IMR-90 (cell line): ENCODE data around the gene KIFC3. TPM values are rescaled to one million over a fixed set of nuclear protein-coding genes. Genes with fewer than 3 reads are reported as not detected.
"Not testable (repeated sequence)": the region's sequence is repeated elsewhere in the genome, so short reads cannot be mapped to it uniquely, and the experiment has no call there.

ENCODE experiments used
- ATAC-seq: fragments of 200-7000 bp; cut with Tn5 transposase; 2 replicates; pipeline ENCODE4 v1.9.1; 2020; ENCODE audit warnings: low read depth, mild to moderate bottlenecking, moderate library complexity
- BruUV-seq: library from RNA; stranded (reverse); fragments of 400-500 nt; replicated peaks from 2 replicates; lab custom pipeline; 2021; lab: Mats Ljungman, UMichigan
- CTCF ChIA-PET: fragments of 300-600 bp; formaldehyde crosslinking; extraction: SDS; loops from one replicate; lab custom pipeline; 2021; ENCODE audit warnings: antibody characterized with exemption; lab: Yijun Ruan, JAX
- POLR2A ChIA-PET: fragments of 300-600 bp; sonication (Branson Sonifier 250); formaldehyde crosslinking; loops from one replicate; lab custom pipeline; 2022; ENCODE audit warnings: antibody characterized with exemption; ENCODE audit not compliant: unreplicated experiment; lab: Charles Lee
- DNase-seq: peaks from one replicate; pipeline ENCODE4 v3.0.0; 2013
- H2AFZ ChIP-seq: replicated peaks from 2 replicates; pipeline ENCODE3; 2013; ENCODE audit warnings: low read length, mild to moderate bottlenecking; ENCODE audit not compliant: poor library complexity
- H2AK5ac ChIP-seq: 2 replicates; pipeline ENCODE4 v1.6.1; 2013; ENCODE audit warnings: low read depth, low read length, inconsistent platforms
- H2AK9ac ChIP-seq: replicated peaks from 2 replicates; pipeline ENCODE3; 2013; ENCODE audit warnings: mild to moderate bottlenecking, low read depth, low read length, moderate library complexity; ENCODE audit not compliant: poor library complexity
- H2BK120ac ChIP-seq: 2 replicates; pipeline ENCODE4 v1.6.1; 2013; ENCODE audit warnings: low read depth, low read length, inconsistent platforms
- H2BK15ac ChIP-seq: 3 replicates; pipeline ENCODE4 v1.6.1; 2013; ENCODE audit warnings: low read depth, low read length, inconsistent platforms
- H2BK20ac ChIP-seq: 2 replicates; pipeline ENCODE4 v1.6.1; 2013; ENCODE audit warnings: low read depth, mild to moderate bottlenecking, inconsistent platforms, low read length, moderate library complexity
- H2BK5ac ChIP-seq: 2 replicates; pipeline ENCODE4 v1.6.1; 2013; ENCODE audit warnings: mild to moderate bottlenecking, low read depth, low read length, inconsistent platforms; ENCODE audit not compliant: poor library complexity, severe bottlenecking
- H3K14ac ChIP-seq: replicated peaks from 2 replicates; pipeline ENCODE4 v1.6.1; 2013; ENCODE audit warnings: low read depth, low read length, inconsistent platforms
- H3K18ac ChIP-seq: 2 replicates; pipeline ENCODE4 v1.6.1; 2013; ENCODE audit warnings: low read depth, low read length, control low read depth
- H3K23ac ChIP-seq: 2 replicates; pipeline ENCODE4 v1.6.1; 2013; ENCODE audit warnings: low read depth, low read length, inconsistent platforms
- H3K27ac ChIP-seq: 2 replicates; pipeline ENCODE4 v1.5.1; 2013; ENCODE audit warnings: mild to moderate bottlenecking, control low read depth, low read length; ENCODE audit not compliant: insufficient read depth
- H3K27me3 ChIP-seq: 2 replicates; pipeline ENCODE4 v1.6.1; 2013; ENCODE audit warnings: low read length; ENCODE audit not compliant: control insufficient read depth, insufficient read depth
- H3K36me3 ChIP-seq: 2 replicates; pipeline ENCODE4 v1.6.1; 2013; ENCODE audit warnings: low read length, mixed read lengths; ENCODE audit not compliant: control insufficient read depth, insufficient read depth
- H3K4ac ChIP-seq: 2 replicates; pipeline ENCODE4 v1.6.1; 2013; ENCODE audit warnings: low read depth, low read length, inconsistent platforms
- H3K4me1 ChIP-seq: 2 replicates; pipeline ENCODE4 v1.6.1; 2013; ENCODE audit warnings: low read length, mixed read lengths; ENCODE audit not compliant: control insufficient read depth, insufficient read depth
- H3K4me2 ChIP-seq: 2 replicates; pipeline ENCODE4 v1.6.1; 2013; ENCODE audit warnings: low read depth, mild to moderate bottlenecking, control low read depth, low read length, moderate library complexity
- H3K4me3 ChIP-seq: 2 replicates; pipeline ENCODE4 v1.5.1; 2013; ENCODE audit warnings: low read depth, mild to moderate bottlenecking, control low read depth, low read length, moderate library complexity; ENCODE audit not compliant: insufficient read depth
- H3K56ac ChIP-seq: 2 replicates; pipeline ENCODE4 v1.6.1; 2013; ENCODE audit warnings: low read length, inconsistent platforms; ENCODE audit not compliant: insufficient read depth; ENCODE audit errors: extremely low read depth
- H3K79me1 ChIP-seq, 2 experiments: 2 replicates each; pipeline ENCODE4 v1.6.1; 2013; ENCODE audit warnings: low read length in 2 of 2, inconsistent platforms in 1 of 2, low read depth in 1 of 2
- H3K9ac ChIP-seq: 2 replicates; pipeline ENCODE4 v1.6.1; 2013; ENCODE audit warnings: low read depth, low read length, control low read depth
- H3K9me1 ChIP-seq: 2 replicates; pipeline ENCODE4 v1.6.1; 2013; ENCODE audit warnings: low read length, inconsistent platforms; ENCODE audit not compliant: insufficient read depth
- H3K9me3 ChIP-seq: 2 replicates; pipeline ENCODE4 v1.6.1; 2013; ENCODE audit warnings: low read length; ENCODE audit not compliant: control insufficient read depth, insufficient read depth
- H4K20me1 ChIP-seq: 2 replicates; pipeline ENCODE4 v1.6.1; 2013; ENCODE audit warnings: low read length, inconsistent platforms; ENCODE audit not compliant: insufficient read depth
- H4K5ac ChIP-seq: 2 replicates; pipeline ENCODE4 v1.6.1; 2013; ENCODE audit warnings: mild to moderate bottlenecking, low read depth, low read length, control low read depth
- H4K8ac ChIP-seq, 2 experiments: 2 replicates each; pipeline ENCODE4 v1.6.1; 2013; ENCODE audit warnings: low read depth in 2 of 2, low read length in 2 of 2, control low read depth in 1 of 2, inconsistent platforms in 1 of 2
- H4K91ac ChIP-seq: 2 replicates; pipeline ENCODE4 v1.6.1; 2013; ENCODE audit warnings: low read depth, low read length, inconsistent platforms; ENCODE audit not compliant: insufficient read depth
- WGBS, 2 experiments: methylation state at CpG; one replicate each; pipeline versions ENCODE4 v1.1.5 to v1.1.7; 2013; ENCODE audit warnings: missing lambda C conversion rate in 2 of 2; ENCODE audit not compliant: insufficient read length in 1 of 2; ENCODE audit errors: extremely low coverage in 2 of 2; 5-methylcytosine and 5-hydroxymethylcytosine counted together
- dilution Hi-C: fragments of 300-500 bp; cut with HindIII; formaldehyde crosslinking; loops from one replicate; pipeline ENCODE4 v1.14.3; 2018; ENCODE audit warnings: low sequenced_read_pairs; ENCODE audit not compliant: unreplicated experiment
- in situ Hi-C: fragments of 300-500 bp; cut with MboI; formaldehyde crosslinking; loops from 3 replicates; pipeline ENCODE4 v1.14.3; 2019; ENCODE audit warnings: low sequenced_read_pairs, inconsistent platforms, mixed read lengths
- intact Hi-C: fragments of 100-400 bp; cut with micrococcal nuclease; formaldehyde crosslinking; loops from 2 replicates; pipeline ENCODE4 v1.10.0; 2022
- polyA plus RNA-seq, 3 experiments: library from polyadenylated mRNA; depleted of rRNA; stranded (reverse); fragments of >200 nt; gene quantifications; 2 replicates each; pipeline ENCODE4 v1.2.3, GENCODE V29; 2012; ENCODE audit warnings: low replicate concordance in 1 of 3
- total RNA-seq: library from RNA; depleted of rRNA; stranded (reverse); fragments of >200 nt; gene quantifications from 2 replicates; pipeline ENCODE4 v1.2.3, GENCODE V29; 2012
- TF ChIP-seq, protein P1 (sequence below): fragments of 150-350 bp; IDR thresholded peaks from 2 replicates; pipeline ENCODE4 v1.6.1; 2016; ENCODE audit warnings: low read depth, mild to moderate bottlenecking, low read length, moderate library complexity, borderline replicate concordance

Gene KIFC3
- total and polyA plus RNA-seq, 2 of the 4 experiments (the other 2 are of a cell fraction) = 48.6 to 62.5 TPM

DNA sequence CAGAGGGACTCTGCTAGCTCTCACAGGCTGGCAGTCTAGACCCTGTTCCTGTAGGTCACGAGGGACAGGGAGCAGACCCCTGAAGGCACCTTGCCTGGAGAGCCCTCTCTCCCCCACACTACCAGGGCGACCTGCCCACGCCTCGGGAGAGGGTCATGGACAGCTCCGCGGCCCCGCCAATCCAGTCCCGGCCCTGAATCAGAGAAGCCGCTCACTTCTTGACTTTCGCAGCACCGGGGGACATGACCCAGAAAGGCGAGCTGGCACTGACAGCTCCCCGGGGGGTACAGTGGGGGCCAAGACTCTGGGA is 5.1 kb downstream of the KIFC3 start:
- Histone ChIP-seq H2BK5ac (no peak overlapping the region), H3K36me3 (peaks cover 32% of the 10 kb centered on the region), H3K9me3 (no peaks in the 10 kb centered on the region), H4K8ac (no peak overlapping the region), H2BK120ac (no peak overlapping the region), H3K14ac (no peak overlapping the region), H3K56ac (no peak overlapping the region), H3K4ac (no peak overlapping the region), H2AK9ac (no peak overlapping the region), H4K91ac (no peak overlapping the region), H4K20me1 (peaks cover 36% of the 10 kb centered on the region), H3K27ac (no peak overlapping the region), H3K4me2 (no peak overlapping the region), H4K5ac (no peak overlapping the region), H2BK15ac (no peak overlapping the region), H3K23ac (no peak overlapping the region), H3K9ac (no peak overlapping the region), H3K9me1 (peaks cover 23% of the 10 kb centered on the region), H2AFZ (no peak overlapping the region), H3K4me1 (peaks cover 17% of the 10 kb centered on the region), H2AK5ac (no peak overlapping the region), H3K79me1 (peaks cover 10 to 77% of the 10 kb centered on the region in 2 experiments), H2BK20ac (no peak overlapping the region), H3K4me3 (no peak overlapping the region), H3K27me3 (no peaks in the 10 kb centered on the region), H3K18ac (no peak overlapping the region)
- ChIA-PET POLR2A (no interaction called here), CTCF (interaction anchor here (0.6 kb wide), 1 partner anchor 926 kb away, joined by 3 read pairs; no protein-coding TSS in a partner anchor)
- no TSS peak for BruUV-seq
- WGBS, 2 experiments = 97% methylated on average over 11 of the region's 13 CpGs; no CpG with 5 or more reads in 1 of the 2 experiments
- intact Hi-C loops = no loop called here
- DNase-seq = no peak
- dilution Hi-C loops = no loop called here
- in situ Hi-C loops = no loop called here
- no peak for ATAC-seq
- TF ChIP-seq, protein P1, sequence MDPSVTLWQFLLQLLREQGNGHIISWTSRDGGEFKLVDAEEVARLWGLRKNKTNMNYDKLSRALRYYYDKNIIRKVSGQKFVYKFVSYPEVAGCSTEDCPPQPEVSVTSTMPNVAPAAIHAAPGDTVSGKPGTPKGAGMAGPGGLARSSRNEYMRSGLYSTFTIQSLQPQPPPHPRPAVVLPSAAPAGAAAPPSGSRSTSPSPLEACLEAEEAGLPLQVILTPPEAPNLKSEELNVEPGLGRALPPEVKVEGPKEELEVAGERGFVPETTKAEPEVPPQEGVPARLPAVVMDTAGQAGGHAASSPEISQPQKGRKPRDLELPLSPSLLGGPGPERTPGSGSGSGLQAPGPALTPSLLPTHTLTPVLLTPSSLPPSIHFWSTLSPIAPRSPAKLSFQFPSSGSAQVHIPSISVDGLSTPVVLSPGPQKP = no peak

DNA sequence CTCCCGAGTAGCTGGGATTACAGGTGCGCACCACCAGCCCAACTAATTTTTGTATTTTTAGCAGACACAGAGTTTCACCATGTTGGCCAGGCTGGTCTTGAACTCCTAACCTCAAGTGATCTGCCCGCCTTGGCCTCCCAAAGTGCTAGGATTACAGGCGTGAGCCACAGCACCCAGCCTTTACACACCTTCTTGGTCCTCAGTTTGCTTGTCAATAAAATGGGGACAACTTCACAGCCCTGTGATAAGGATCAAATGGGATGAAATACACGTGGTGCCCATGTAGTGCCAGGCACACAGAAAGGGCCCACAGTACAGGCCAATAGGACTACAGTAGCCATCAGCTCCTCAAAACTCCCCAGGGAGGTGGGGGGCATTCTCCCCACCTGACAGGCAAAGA is 6.3 kb downstream of the KIFC3 start:
- H4K91ac ChIP-seq, H3K9ac ChIP-seq, H2BK15ac ChIP-seq, dilution Hi-C loops, H3K4me2 ChIP-seq, H3K18ac ChIP-seq, H2AK5ac ChIP-seq, H3K27ac ChIP-seq, H3K23ac ChIP-seq, H3K4me3 ChIP-seq, H2AK9ac ChIP-seq, H2BK120ac ChIP-seq, H4K8ac ChIP-seq, intact Hi-C loops, H3K56ac ChIP-seq, H3K14ac ChIP-seq, H4K5ac ChIP-seq, DNase-seq, H2AFZ ChIP-seq, H2BK5ac ChIP-seq, H2BK20ac ChIP-seq, CTCF ChIA-PET, in situ Hi-C loops, H3K4ac ChIP-seq, ATAC-seq, H3K27me3 ChIP-seq, H3K9me3 ChIP-seq, BruUV-seq: not testable (repeated sequence)
- POLR2A ChIA-PET = interaction anchor here (0.5 kb wide), 1 partner anchor 11 kb away, joined by 3 read pairs; no protein-coding TSS in a partner anchor
- Histone ChIP-seq H4K20me1 (peaks cover 38% of the 10 kb centered on the region), H3K79me1 (peaks cover 16 to 78% of the 10 kb centered on the region in 2 experiments), H3K9me1 (peaks cover 23% of the 10 kb centered on the region), H3K36me3 (peaks cover 42% of the 10 kb centered on the region), H3K4me1 (peaks cover 17% of the 10 kb centered on the region)
- WGBS, 2 experiments = 100% methylated on average over 2 of the region's 5 CpGs; no CpG with 5 or more reads in 1 of the 2 experiments
